Body of pancreas (tissue), 4 donors: ENCODE measurements around the gene UTY. TPM values are rescaled to one million over a fixed set of nuclear protein-coding genes. Genes with fewer than 3 reads are reported as not detected.

ENCODE experiments used
- ATAC-seq: fragments of 150-250 bp; one replicate; pipeline ENCODE4 v1.9.1; 2016
- DNase-seq, 4 donors: peaks; one replicate each; pipeline ENCODE4 v3.0.0-alpha.2; 2019
- H3K27ac ChIP-seq, 4 donors: fragments of 200-600 bp; sonication (generic); 1 replicate in 3 of 4; 2 replicates in 1 of 4; pipeline versions ENCODE4 v1.5.1 to v1.6.1; 2016 to 2019; ENCODE audit warnings: mild to moderate bottlenecking in 1 of 4, mixed read lengths in 1 of 4, moderate library complexity in 1 of 4
- H3K27me3 ChIP-seq, 2 donors: fragments of 200-600 bp; sonication (generic); one replicate each; pipeline ENCODE4 v1.6.0; 2016; ENCODE audit warnings: mild to moderate bottlenecking in 1 of 2
- H3K36me3 ChIP-seq, 2 donors: fragments of 200-600 bp; sonication (generic); replicated peaks in 1 of 2; 2 replicates each; pipeline ENCODE4 v1.5.1; 2016; ENCODE audit warnings: low read depth in 2 of 2; ENCODE audit not compliant: insufficient read depth in 1 of 2
- H3K4me1 ChIP-seq: fragments of 200-600 bp; sonication (generic); one replicate; pipeline ENCODE4 v1.6.0; 2016
- H3K4me3 ChIP-seq, 2 donors: fragments of 200-600 bp; sonication (generic); 1 replicate in 1 of 2; 2 replicates in 1 of 2; pipeline ENCODE4 v1.5.1; 2016 to 2019
- H3K9me3 ChIP-seq, 3 donors: fragments of 200-600 bp; sonication (generic); 1 replicate in 2 of 3; 2 replicates in 1 of 3; pipeline ENCODE4 v1.5.1; 2016
- CTCF ChIP-seq, 7 experiments: fragments of 450-650 bp in 4 of 7; fragments of 200-600 bp in 3 of 7; sonication (generic) in 3 of 7; IDR thresholded peaks; one replicate each; pipeline ENCODE4 v1.5.1; 2016 to 2019; ENCODE audit warnings: antibody characterized with exemption in 7 of 7
- POLR2A ChIP-seq, 3 donors: fragments of 450-650 bp; IDR thresholded peaks; one replicate each; pipeline ENCODE4 v1.6.1; 2016; ENCODE audit warnings: antibody characterized with exemption in 3 of 3, mild to moderate bottlenecking in 2 of 3
- WGBS, 2 donors: methylation state at CpG; one replicate each; pipeline ENCODE4 v1.1.5; 2017; 5-methylcytosine and 5-hydroxymethylcytosine counted together
- intact Hi-C: fragments of 100-400 bp; cut with DNase I; formaldehyde crosslinking; loops from one replicate; pipeline ENCODE4 v1.15.1; 2023
- total RNA-seq, 2 donors: library from RNA; depleted of rRNA; stranded (reverse); fragments of >200 nt; gene quantifications; one replicate each; pipeline ENCODE4 v1.1.0, GENCODE V29; 2016

Gene UTY
- total RNA-seq, 2 donors from 2014 or later, result not detected

GRCh38 chrY:13345549-13345948 is 134.3 kb downstream of the UTY start:
- H3K4me1 ChIP-seq, result no peaks in the 10 kb centered on the region
- no peaks in the 10 kb centered on the region for H3K27me3 ChIP-seq
- intact Hi-C loops, result no loop called here
- H3K27ac ChIP-seq, result no peak overlapping the region
- DNase-seq, result no peak
- TF ChIP-seq CTCF (IDR thresholded peaks at IDR 0.05) (no peak), POLR2A (IDR thresholded peaks at IDR 0.05) (no peak)
- no peak overlapping the region for H3K4me3 ChIP-seq
- WGBS, 2 donors, result 92% methylated on average over 3 of the region's 3 CpGs
- H3K36me3 ChIP-seq, result no peaks in the 10 kb centered on the region
- no peaks in the 10 kb centered on the region for H3K9me3 ChIP-seq
- no peak for ATAC-seq

- WGBS, 2 donors, result 46 to 54% methylated on average over 4 to 6 of the region's 8 CpGs
- no peaks in the 10 kb centered on the region for H3K27me3 ChIP-seq
- TF ChIP-seq POLR2A (IDR thresholded peaks at IDR 0.05), result no peak
- TF ChIP-seq CTCF (IDR thresholded peaks at IDR 0.05), result peak in 4 of 7 experiments; percentile 30 to 40 (median 38)
- no peaks in the 10 kb centered on the region for H3K4me1 ChIP-seq
- H3K36me3 ChIP-seq, result no peaks in the 10 kb centered on the region
- intact Hi-C loops, result no loop called here
- no peak overlapping the region for H3K27ac ChIP-seq
- H3K4me3 ChIP-seq, result no peak overlapping the region
- ATAC-seq (peak; percentile 50), DNase-seq (peak in 2 of 4 donors; percentile 25 to 44)
- no peaks in the 10 kb centered on the region for H3K9me3 ChIP-seq
Measured at GRCh38 chrY:13343307-13343946, 136.4 kb downstream of the UTY start.

- no peak overlapping the region for H3K27ac ChIP-seq
- DNase-seq (no peak), ATAC-seq (no peak)
- H3K27me3 ChIP-seq, result no peaks in the 10 kb centered on the region
- intact Hi-C loops, result no loop called here
- no peaks in the 10 kb centered on the region for H3K4me1 ChIP-seq
- no peaks in the 10 kb centered on the region for H3K36me3 ChIP-seq
- WGBS, 2 donors, result 55 to 63% methylated on average over 5 of the region's 5 CpGs
- H3K4me3 ChIP-seq, result no peak overlapping the region
- H3K9me3 ChIP-seq, result no peaks in the 10 kb centered on the region
- no peak for TF ChIP-seq POLR2A (IDR thresholded peaks at IDR 0.05)
- TF ChIP-seq CTCF (IDR thresholded peaks at IDR 0.05), result no peak
Measured at GRCh38 chrY:13339939-13340338, 139.9 kb downstream of the UTY start.

GRCh38 chrY:13339381-13339780 is 140.5 kb downstream of the UTY start:
- Histone ChIP-seq H3K36me3 (no peaks in the 10 kb centered on the region), H3K4me3 (no peak overlapping the region), H3K4me1 (no peaks in the 10 kb centered on the region), H3K27ac (no peak overlapping the region), H3K9me3 (no peaks in the 10 kb centered on the region), H3K27me3 (no peaks in the 10 kb centered on the region)
- DNase-seq, result no peak
- intact Hi-C loops, result no loop called here
- ATAC-seq, result no peak
- 91 to 96% methylated on average over 8 to 9 of the region's 9 CpGs for WGBS, 2 donors
- no peak for TF ChIP-seq CTCF (IDR thresholded peaks at IDR 0.05)
- TF ChIP-seq POLR2A (IDR thresholded peaks at IDR 0.05), result no peak

GRCh38 chrY:13338711-13339110 is 141.1 kb downstream of the UTY start:
- 74 to 94% methylated on average over 4 of the region's 4 CpGs for WGBS, 2 donors
- DNase-seq, result no peak
- H3K9me3 ChIP-seq, result no peaks in the 10 kb centered on the region
- ATAC-seq, result no peak
- H3K27ac ChIP-seq, result no peak overlapping the region
- no peaks in the 10 kb centered on the region for H3K4me1 ChIP-seq
- no peaks in the 10 kb centered on the region for H3K36me3 ChIP-seq
- intact Hi-C loops, result no loop called here
- TF ChIP-seq POLR2A (IDR thresholded peaks at IDR 0.05) (no peak), CTCF (IDR thresholded peaks at IDR 0.05) (no peak)
- H3K4me3 ChIP-seq, result no peak overlapping the region
- no peaks in the 10 kb centered on the region for H3K27me3 ChIP-seq
